ENCODE data around the gene PGF. TPM values are rescaled to one million over a fixed set of nuclear protein-coding genes. Genes with fewer than 3 reads are reported as not detected.

The PGF gene
- total and polyA plus RNA-seq, 2 of the 13 experiments (the other 11 are each of a cell fraction or from before 2014, with no cell fraction given) = 10.7 to 27.5 TPM

DNA sequence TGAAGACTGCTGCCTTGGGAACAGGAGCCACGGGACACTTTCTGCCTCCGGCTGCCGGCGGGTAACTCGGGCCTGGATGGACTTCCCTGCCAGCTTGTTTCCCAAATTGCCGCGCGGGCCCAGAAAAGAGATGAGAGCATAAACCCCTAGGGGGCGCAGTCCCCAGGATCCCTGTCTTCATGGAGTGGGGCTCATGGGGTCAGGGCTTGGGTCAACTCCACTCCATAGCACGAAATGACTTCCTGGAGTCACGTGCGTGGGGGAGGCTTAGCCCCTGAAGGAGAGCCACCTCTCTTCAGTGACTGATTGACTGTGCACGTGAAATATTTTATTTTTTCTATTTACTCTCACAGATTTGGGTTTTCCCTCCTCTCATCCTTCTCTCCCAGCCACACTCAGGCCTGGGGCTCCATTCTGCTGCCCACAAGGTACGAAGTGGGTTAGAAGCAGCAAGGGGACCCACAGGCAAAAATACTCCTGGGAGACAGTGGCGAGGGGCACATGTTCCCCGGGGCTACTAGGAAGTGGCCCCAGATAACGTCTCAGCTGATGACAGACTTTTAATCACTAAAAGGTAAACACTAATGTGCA lies 10.0 kb downstream of the PGF start (continued):
- 0 out of 2 replicates have a peak, but pooled peaks have one; percentile 42 for TF ChIP-seq CHD4 (IDR thresholded peaks at IDR 0.05; ENCODE audit: borderline replicate concordance, low read length)
- 0 out of 2 replicates have a peak, but pooled peaks have one; percentile 10 for TF ChIP-seq FOXK2 (IDR thresholded peaks at IDR 0.05)
- TF ChIP-seq, protein P1, sequence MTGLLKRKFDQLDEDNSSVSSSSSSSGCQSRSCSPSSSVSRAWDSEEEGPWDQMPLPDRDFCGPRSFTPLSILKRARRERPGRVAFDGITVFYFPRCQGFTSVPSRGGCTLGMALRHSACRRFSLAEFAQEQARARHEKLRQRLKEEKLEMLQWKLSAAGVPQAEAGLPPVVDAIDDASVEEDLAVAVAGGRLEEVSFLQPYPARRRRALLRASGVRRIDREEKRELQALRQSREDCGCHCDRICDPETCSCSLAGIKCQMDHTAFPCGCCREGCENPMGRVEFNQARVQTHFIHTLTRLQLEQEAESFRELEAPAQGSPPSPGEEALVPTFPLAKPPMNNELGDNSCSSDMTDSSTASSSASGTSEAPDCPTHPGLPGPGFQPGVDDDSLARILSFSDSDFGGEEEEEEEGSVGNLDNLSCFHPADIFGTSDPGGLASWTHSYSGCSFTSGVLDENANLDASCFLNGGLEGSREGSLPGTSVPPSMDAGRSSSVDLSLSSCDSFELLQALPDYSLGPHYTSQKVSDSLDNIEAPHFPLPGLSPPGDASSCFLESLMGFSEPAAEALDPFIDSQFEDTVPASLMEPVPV (CRISPR knock-in tag; IDR thresholded peaks at IDR 0.05) = no peak
- no peak for TF ChIP-seq MEIS1 (CRISPR knock-in tag; IDR thresholded peaks at IDR 0.05; ENCODE audit: borderline replicate concordance)
- no peak for TF ChIP-seq ZNF121 (CRISPR knock-in tag; IDR thresholded peaks at IDR 0.05)
- TF ChIP-seq, protein P2, sequence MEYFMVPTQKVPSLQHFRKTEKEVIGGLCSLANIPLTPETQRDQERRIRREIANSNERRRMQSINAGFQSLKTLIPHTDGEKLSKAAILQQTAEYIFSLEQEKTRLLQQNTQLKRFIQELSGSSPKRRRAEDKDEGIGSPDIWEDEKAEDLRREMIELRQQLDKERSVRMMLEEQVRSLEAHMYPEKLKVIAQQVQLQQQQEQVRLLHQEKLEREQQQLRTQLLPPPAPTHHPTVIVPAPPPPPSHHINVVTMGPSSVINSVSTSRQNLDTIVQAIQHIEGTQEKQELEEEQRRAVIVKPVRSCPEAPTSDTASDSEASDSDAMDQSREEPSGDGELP (IDR thresholded peaks at IDR 0.05; ENCODE audit: borderline replicate concordance, low read depth) = peak; percentile 78; the same call in 1 of the 2 replicates
- TF ChIP-seq ZSCAN9 (CRISPR knock-in tag; IDR thresholded peaks at IDR 0.05; ENCODE audit: borderline replicate concordance) = 0 out of 2 replicates have a peak, but pooled peaks have one; percentile 55
- TF ChIP-seq ZNF326 (CRISPR knock-in tag; IDR thresholded peaks at IDR 0.05; ENCODE audit: borderline replicate concordance) = no peak
- TF ChIP-seq, protein P3, sequence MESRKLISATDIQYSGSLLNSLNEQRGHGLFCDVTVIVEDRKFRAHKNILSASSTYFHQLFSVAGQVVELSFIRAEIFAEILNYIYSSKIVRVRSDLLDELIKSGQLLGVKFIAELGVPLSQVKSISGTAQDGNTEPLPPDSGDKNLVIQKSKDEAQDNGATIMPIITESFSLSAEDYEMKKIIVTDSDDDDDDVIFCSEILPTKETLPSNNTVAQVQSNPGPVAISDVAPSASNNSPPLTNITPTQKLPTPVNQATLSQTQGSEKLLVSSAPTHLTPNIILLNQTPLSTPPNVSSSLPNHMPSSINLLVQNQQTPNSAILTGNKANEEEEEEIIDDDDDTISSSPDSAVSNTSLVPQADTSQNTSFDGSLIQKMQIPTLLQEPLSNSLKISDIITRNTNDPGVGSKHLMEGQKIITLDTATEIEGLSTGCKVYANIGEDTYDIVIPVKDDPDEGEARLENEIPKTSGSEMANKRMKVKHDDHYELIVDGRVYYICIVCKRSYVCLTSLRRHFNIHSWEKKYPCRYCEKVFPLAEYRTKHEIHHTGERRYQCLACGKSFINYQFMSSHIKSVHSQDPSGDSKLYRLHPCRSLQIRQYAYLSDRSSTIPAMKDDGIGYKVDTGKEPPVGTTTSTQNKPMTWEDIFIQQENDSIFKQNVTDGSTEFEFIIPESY (CRISPR knock-in tag; IDR thresholded peaks at IDR 0.05) = peak; percentile 91
- no peak for TF ChIP-seq NR1H2 (CRISPR knock-in tag; IDR thresholded peaks at IDR 0.05; ENCODE audit: borderline replicate concordance, low read depth)
- TF ChIP-seq KDM5B (CRISPR knock-in tag; IDR thresholded peaks at IDR 0.05; ENCODE audit: borderline replicate concordance) = no peak
- 0 out of 2 replicates have a peak, but pooled peaks have one; percentile 30 for TF ChIP-seq ZBTB38 (CRISPR knock-in tag; IDR thresholded peaks at IDR 0.05)
- TF ChIP-seq, protein P4, sequence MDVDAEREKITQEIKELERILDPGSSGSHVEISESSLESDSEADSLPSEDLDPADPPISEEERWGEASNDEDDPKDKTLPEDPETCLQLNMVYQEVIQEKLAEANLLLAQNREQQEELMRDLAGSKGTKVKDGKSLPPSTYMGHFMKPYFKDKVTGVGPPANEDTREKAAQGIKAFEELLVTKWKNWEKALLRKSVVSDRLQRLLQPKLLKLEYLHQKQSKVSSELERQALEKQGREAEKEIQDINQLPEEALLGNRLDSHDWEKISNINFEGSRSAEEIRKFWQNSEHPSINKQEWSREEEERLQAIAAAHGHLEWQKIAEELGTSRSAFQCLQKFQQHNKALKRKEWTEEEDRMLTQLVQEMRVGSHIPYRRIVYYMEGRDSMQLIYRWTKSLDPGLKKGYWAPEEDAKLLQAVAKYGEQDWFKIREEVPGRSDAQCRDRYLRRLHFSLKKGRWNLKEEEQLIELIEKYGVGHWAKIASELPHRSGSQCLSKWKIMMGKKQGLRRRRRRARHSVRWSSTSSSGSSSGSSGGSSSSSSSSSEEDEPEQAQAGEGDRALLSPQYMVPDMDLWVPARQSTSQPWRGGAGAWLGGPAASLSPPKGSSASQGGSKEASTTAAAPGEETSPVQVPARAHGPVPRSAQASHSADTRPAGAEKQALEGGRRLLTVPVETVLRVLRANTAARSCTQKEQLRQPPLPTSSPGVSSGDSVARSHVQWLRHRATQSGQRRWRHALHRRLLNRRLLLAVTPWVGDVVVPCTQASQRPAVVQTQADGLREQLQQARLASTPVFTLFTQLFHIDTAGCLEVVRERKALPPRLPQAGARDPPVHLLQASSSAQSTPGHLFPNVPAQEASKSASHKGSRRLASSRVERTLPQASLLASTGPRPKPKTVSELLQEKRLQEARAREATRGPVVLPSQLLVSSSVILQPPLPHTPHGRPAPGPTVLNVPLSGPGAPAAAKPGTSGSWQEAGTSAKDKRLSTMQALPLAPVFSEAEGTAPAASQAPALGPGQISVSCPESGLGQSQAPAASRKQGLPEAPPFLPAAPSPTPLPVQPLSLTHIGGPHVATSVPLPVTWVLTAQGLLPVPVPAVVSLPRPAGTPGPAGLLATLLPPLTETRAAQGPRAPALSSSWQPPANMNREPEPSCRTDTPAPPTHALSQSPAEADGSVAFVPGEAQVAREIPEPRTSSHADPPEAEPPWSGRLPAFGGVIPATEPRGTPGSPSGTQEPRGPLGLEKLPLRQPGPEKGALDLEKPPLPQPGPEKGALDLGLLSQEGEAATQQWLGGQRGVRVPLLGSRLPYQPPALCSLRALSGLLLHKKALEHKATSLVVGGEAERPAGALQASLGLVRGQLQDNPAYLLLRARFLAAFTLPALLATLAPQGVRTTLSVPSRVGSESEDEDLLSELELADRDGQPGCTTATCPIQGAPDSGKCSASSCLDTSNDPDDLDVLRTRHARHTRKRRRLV (CRISPR knock-in tag; IDR thresholded peaks at IDR 0.05) = no peak
- peak; percentile 57 for TF ChIP-seq BHLHE40 (IDR thresholded peaks at IDR 0.05; ENCODE audit: low read length)
- TF ChIP-seq ZBTB7B (CRISPR knock-in tag; IDR thresholded peaks at IDR 0.05) = peak; percentile 65; the same call in 1 of the 2 replicates
- TF ChIP-seq, protein P5, sequence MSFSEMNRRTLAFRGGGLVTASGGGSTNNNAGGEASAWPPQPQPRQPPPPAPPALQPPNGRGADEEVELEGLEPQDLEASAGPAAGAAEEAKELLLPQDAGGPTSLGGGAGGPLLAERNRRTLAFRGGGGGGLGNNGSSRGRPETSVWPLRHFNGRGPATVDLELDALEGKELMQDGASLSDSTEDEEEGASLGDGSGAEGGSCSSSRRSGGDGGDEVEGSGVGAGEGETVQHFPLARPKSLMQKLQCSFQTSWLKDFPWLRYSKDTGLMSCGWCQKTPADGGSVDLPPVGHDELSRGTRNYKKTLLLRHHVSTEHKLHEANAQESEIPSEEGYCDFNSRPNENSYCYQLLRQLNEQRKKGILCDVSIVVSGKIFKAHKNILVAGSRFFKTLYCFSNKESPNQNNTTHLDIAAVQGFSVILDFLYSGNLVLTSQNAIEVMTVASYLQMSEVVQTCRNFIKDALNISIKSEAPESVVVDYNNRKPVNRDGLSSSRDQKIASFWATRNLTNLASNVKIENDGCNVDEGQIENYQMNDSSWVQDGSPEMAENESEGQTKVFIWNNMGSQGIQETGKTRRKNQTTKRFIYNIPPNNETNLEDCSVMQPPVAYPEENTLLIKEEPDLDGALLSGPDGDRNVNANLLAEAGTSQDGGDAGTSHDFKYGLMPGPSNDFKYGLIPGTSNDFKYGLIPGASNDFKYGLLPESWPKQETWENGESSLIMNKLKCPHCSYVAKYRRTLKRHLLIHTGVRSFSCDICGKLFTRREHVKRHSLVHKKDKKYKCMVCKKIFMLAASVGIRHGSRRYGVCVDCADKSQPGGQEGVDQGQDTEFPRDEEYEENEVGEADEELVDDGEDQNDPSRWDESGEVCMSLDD (CRISPR knock-in tag; IDR thresholded peaks at IDR 0.05; ENCODE audit: borderline replicate concordance) = peak; percentile 75; the same call in 1 of the 2 replicates
- peak; percentile 70; the same call in 1 of the 2 replicates for TF ChIP-seq SAP130 (CRISPR knock-in tag; IDR thresholded peaks at IDR 0.05; ENCODE audit: low read depth)
